ENCODE measurements around the gene OR2J2.

DNA sequence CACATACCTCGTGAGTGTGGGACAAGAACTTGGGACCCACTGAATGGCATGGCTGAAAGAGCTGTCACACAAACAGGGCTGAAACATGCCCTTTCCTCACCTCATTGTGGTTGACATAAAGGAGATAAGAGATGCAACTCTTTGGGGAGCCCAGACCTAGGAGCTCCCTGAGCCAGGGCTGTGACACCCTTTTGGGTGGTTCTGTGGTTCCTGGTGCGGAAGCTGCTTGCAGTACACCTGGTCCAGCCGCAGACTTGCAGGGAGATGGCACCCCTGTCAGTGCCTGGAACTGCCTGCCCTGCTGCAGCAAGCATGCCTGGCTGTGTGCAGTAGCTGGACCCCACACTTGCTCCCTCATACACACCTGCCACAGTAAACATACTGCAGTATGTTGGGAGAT lies 31.3 kb downstream of the OR2J2 start:
- TF ChIP-seq POLR2AphosphoS5 (IDR thresholded peaks at IDR 0.05; ENCODE audit: insufficient read depth, low read depth, low read length) (no peak), EZH2 (IDR thresholded peaks at IDR 0.05; ENCODE audit: borderline replicate concordance, low read depth, low read length, severe bottlenecking) (no peak), MYC (IDR thresholded peaks at IDR 0.05; ENCODE audit: low read depth, low read length) (no peak), POLR2A (IDR thresholded peaks at IDR 0.05; ENCODE audit: low read depth, low read length) (no peak), JUN (IDR thresholded peaks at IDR 0.05; ENCODE audit: borderline replicate concordance, insufficient read depth, insufficient read length, low read depth) (no peak), FOS (IDR thresholded peaks at IDR 0.05; ENCODE audit: borderline replicate concordance, insufficient read depth, low read length) (no peak)
- TF ChIP-seq, protein P1, sequence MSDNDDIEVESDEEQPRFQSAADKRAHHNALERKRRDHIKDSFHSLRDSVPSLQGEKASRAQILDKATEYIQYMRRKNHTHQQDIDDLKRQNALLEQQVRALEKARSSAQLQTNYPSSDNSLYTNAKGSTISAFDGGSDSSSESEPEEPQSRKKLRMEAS (IDR thresholded peaks at IDR 0.05; ENCODE audit: insufficient read depth, insufficient read length): no peak
- TF ChIP-seq, protein P2, sequence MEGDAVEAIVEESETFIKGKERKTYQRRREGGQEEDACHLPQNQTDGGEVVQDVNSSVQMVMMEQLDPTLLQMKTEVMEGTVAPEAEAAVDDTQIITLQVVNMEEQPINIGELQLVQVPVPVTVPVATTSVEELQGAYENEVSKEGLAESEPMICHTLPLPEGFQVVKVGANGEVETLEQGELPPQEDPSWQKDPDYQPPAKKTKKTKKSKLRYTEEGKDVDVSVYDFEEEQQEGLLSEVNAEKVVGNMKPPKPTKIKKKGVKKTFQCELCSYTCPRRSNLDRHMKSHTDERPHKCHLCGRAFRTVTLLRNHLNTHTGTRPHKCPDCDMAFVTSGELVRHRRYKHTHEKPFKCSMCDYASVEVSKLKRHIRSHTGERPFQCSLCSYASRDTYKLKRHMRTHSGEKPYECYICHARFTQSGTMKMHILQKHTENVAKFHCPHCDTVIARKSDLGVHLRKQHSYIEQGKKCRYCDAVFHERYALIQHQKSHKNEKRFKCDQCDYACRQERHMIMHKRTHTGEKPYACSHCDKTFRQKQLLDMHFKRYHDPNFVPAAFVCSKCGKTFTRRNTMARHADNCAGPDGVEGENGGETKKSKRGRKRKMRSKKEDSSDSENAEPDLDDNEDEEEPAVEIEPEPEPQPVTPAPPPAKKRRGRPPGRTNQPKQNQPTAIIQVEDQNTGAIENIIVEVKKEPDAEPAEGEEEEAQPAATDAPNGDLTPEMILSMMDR (IDR thresholded peaks at IDR 0.05; ENCODE audit: extremely low read depth in 1 of 2, insufficient read depth in 1 of 2, low read depth in 1 of 2, low read length in 2 of 2): no peak
